Neuronal stem cell (in vitro differentiated cells): ENCODE data around the gene ANKIB1.

ENCODE experiments used
- DNase-seq: peaks from one replicate; pipeline ENCODE4 v3.0.0-alpha.2; 2013; ENCODE audit warnings: low spot score
- H2AFZ ChIP-seq: one replicate; pipeline ENCODE4 v1.6.1; 2013; ENCODE audit warnings: mild to moderate bottlenecking, low read length, inconsistent platforms
- H2AK5ac ChIP-seq: 2 replicates; pipeline ENCODE4 v1.6.1; 2013; ENCODE audit warnings: low read depth, mild to moderate bottlenecking, inconsistent platforms, low read length, moderate library complexity, mixed read lengths
- H2BK120ac ChIP-seq: 2 replicates; pipeline ENCODE4 v1.6.1; 2013; ENCODE audit warnings: low read depth, mild to moderate bottlenecking, inconsistent platforms, low read length, moderate library complexity, mixed read lengths
- H2BK12ac ChIP-seq: one replicate; pipeline ENCODE4 v1.6.1; 2013; ENCODE audit warnings: low read length, inconsistent platforms
- H2BK15ac ChIP-seq: 2 replicates; pipeline ENCODE4 v1.6.1; 2013; ENCODE audit warnings: mild to moderate bottlenecking, low read length, inconsistent platforms, mixed read lengths
- H2BK5ac ChIP-seq: one replicate; pipeline ENCODE4 v1.6.1; 2013; ENCODE audit warnings: inconsistent platforms, mild to moderate bottlenecking, low read length, moderate library complexity
- H3K14ac ChIP-seq: one replicate; pipeline ENCODE4 v1.6.1; 2013; ENCODE audit warnings: low read length, inconsistent platforms
- H3K18ac ChIP-seq: 2 replicates; pipeline ENCODE4 v1.6.1; 2013; ENCODE audit warnings: low read length, inconsistent platforms
- H3K23ac ChIP-seq: 2 replicates; pipeline ENCODE4 v1.6.1; 2013; ENCODE audit warnings: low read depth, mild to moderate bottlenecking, mixed read lengths, low read length, inconsistent platforms; ENCODE audit not compliant: poor library complexity
- H3K27ac ChIP-seq: replicated peaks from 3 replicates; pipeline ENCODE4 v1.5.1; 2013; ENCODE audit warnings: low read length, inconsistent platforms
- H3K27me3 ChIP-seq, 3 experiments: 2 replicates each; pipeline ENCODE4 v1.6.1; 2013; ENCODE audit warnings: low read length in 3 of 3, mild to moderate bottlenecking in 2 of 3, inconsistent platforms in 1 of 3, low read depth in 1 of 3, mixed read lengths in 1 of 3, moderate library complexity in 1 of 3; ENCODE audit not compliant: control insufficient read depth in 3 of 3, insufficient read depth in 3 of 3
- H3K36me3 ChIP-seq, 2 donors: replicated peaks in 1 of 2; 2 replicates each; pipeline ENCODE4 v1.6.1; 2013; ENCODE audit warnings: low read length in 2 of 2; ENCODE audit not compliant: control insufficient read depth in 2 of 2, insufficient read depth in 2 of 2
- H3K4ac ChIP-seq: 2 replicates; pipeline ENCODE4 v1.6.1; 2013; ENCODE audit warnings: inconsistent platforms, mild to moderate bottlenecking, low read length, moderate library complexity
- H3K4me1 ChIP-seq, 2 donors: 1 replicate in 1 of 2; 2 replicates in 1 of 2; pipeline ENCODE4 v1.6.1; 2013; ENCODE audit warnings: low read length in 2 of 2, low read depth in 1 of 2; ENCODE audit not compliant: control insufficient read depth in 2 of 2, insufficient read depth in 1 of 2
- H3K4me2 ChIP-seq: one replicate; pipeline ENCODE4 v1.6.1; 2013; ENCODE audit warnings: mild to moderate bottlenecking, low read length, inconsistent platforms; ENCODE audit not compliant: insufficient read depth, poor library complexity, severe bottlenecking
- H3K4me3 ChIP-seq, 2 donors: 2 replicates each; pipeline ENCODE4 v1.5.1; 2013; ENCODE audit warnings: low read length in 2 of 2, mild to moderate bottlenecking in 2 of 2, inconsistent platforms in 1 of 2, moderate library complexity in 1 of 2
- H3K79me1 ChIP-seq: one replicate; pipeline ENCODE4 v1.6.1; 2013; ENCODE audit warnings: low read depth, mild to moderate bottlenecking, inconsistent platforms, low read length, moderate library complexity
- H3K9ac ChIP-seq: one replicate; pipeline ENCODE4 v1.6.1; 2013; ENCODE audit warnings: mild to moderate bottlenecking, low read depth, low read length, inconsistent platforms; ENCODE audit not compliant: poor library complexity
- H3K9me3 ChIP-seq, 2 donors: replicated peaks in 1 of 2; 2 replicates each; pipeline versions ENCODE3 to v1.6.1; 2013; ENCODE audit warnings: low read length in 2 of 2, mild to moderate bottlenecking in 2 of 2, inconsistent platforms in 1 of 2, low read depth in 1 of 2, mixed read lengths in 1 of 2, moderate library complexity in 1 of 2; ENCODE audit not compliant: control insufficient read depth in 2 of 2, insufficient read depth in 1 of 2
- H4K8ac ChIP-seq: one replicate; pipeline ENCODE4 v1.6.1; 2013; ENCODE audit warnings: low read depth, mild to moderate bottlenecking, inconsistent platforms, low read length, moderate library complexity
- H4K91ac ChIP-seq: one replicate; pipeline ENCODE4 v1.6.1; 2013; ENCODE audit warnings: low read length, low read depth, mild to moderate bottlenecking, inconsistent platforms; ENCODE audit not compliant: poor library complexity
- WGBS, 2 donors: extraction: QIAGEN DNeasy Blood & Tissue Kit; methylation state at CpG; one replicate each; pipeline ENCODE4 v1.1.7; 2013; ENCODE audit warnings: missing lambda C conversion rate in 2 of 2, mixed read lengths in 1 of 2; ENCODE audit not compliant: insufficient read length in 2 of 2, insufficient replicate concordance in 1 of 2; ENCODE audit errors: extremely low coverage in 2 of 2; 5-methylcytosine and 5-hydroxymethylcytosine counted together

The ANKIB1 gene

DNA sequence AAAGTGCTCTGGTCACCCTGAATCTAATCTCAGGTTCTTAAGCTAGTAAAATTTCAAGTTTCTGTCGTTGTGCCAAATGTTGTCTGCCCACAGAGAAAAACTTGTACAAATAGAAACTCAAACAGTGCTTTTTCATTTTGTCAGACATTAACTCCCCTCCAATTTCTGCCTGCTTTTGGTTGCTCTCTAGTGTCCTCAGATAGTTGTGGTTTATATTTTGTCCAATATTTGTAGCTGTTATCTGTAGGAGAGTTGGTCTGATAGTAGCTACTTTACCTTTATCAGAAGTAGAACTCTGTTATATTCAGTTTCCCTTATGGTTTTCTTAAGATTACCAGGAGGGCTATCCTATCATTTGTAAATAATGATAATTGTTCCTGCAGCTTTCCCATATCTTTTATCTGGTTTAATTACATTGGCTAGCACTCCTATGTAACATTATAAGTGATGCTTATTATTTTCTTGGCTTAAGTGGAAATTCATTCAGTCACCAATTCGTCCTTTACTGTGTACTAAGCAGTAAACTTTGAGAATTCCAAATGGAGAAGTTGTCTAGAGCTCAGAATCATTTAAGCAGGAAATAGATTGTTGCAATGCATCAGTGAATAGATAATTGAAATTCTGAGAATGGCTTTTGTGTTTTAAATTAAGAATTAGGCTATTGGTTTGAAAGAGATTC, 91.0 kb downstream of the ANKIB1 start:
- Histone ChIP-seq H3K23ac (no peak overlapping the region), H4K91ac (no peak overlapping the region), H2AFZ (no peak overlapping the region), H3K27ac (no peak overlapping the region), H3K9me3 (peaks cover 0 to 11% of the 10 kb centered on the region in 2 donors), H3K18ac (no peak overlapping the region), H3K9ac (no peak overlapping the region), H3K14ac (no peak overlapping the region), H3K4ac (no peak overlapping the region), H4K8ac (no peak overlapping the region), H2BK5ac (no peak overlapping the region), H3K36me3 (peaks cover 4 to 15% of the 10 kb centered on the region in 2 donors), H3K4me3 (no peak overlapping the region), H2BK120ac (no peak overlapping the region), H2AK5ac (no peak overlapping the region), H3K4me1 (no peaks in the 10 kb centered on the region), H3K79me1 (no peaks in the 10 kb centered on the region), H2BK12ac (no peak overlapping the region), H3K4me2 (no peak overlapping the region), H3K27me3 (no peaks in the 10 kb centered on the region), H2BK15ac (no peak overlapping the region)
- WGBS, 2 donors: no CpG with 5 or more reads among the region's 2 CpGs
- DNase-seq: no peak

DNA sequence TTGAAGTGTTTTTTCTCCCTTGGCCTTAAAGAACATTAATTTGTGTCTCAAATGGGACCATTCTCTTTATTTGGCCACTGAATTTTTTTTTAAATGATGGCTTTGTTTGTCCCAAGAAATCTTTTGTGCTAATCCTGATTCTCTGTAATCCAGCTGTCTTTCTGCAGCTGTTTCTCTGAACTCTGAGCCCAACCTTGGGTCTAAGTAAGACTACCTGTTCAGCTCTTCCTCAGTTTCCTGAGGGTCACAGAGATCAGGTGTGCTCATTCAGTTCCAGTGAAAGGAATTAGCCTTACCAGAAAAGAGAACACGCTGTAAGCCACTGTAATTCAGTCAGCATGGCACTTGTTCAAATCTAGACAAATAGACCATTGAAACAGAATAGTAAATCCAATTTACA, 94.2 kb downstream of the ANKIB1 start:
- Histone ChIP-seq H3K9me3 (peaks cover 0 to 11% of the 10 kb centered on the region in 2 donors), H2BK5ac (no peak overlapping the region), H3K79me1 (no peaks in the 10 kb centered on the region), H3K14ac (no peak overlapping the region), H3K4me1 (no peaks in the 10 kb centered on the region), H2AFZ (no peak overlapping the region), H3K23ac (no peak overlapping the region), H3K18ac (no peak overlapping the region), H4K91ac (no peak overlapping the region), H3K36me3 (peaks cover 0 to 21% of the 10 kb centered on the region in 2 donors), H2BK12ac (no peak overlapping the region), H2AK5ac (no peak overlapping the region), H3K4ac (no peak overlapping the region), H3K4me2 (no peak overlapping the region), H2BK120ac (no peak overlapping the region), H2BK15ac (no peak overlapping the region), H3K27me3 (no peaks in the 10 kb centered on the region), H3K27ac (no peak overlapping the region), H3K9ac (no peak overlapping the region), H4K8ac (no peak overlapping the region), H3K4me3 (no peak overlapping the region)
- WGBS, 2 donors: no CpG with 5 or more reads among the region's 1 CpG
- DNase-seq: no peak

DNA sequence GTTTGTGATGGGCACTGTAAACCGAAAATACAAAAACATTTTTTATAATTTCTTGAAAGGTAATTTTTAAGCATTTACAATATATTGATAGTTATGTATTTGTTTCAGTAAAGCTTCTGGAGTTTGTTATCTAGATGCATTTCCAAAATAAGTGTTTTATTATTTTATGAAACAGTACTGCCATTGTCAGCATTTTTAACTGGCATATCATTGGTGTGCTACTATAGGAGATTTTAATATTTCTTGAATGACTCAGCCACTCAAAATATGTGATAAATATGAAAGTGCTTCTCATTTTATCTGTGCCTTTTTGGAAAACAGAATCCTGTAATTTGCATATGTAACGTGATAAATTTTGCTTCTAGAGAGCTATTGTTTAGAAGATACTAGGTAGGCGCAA, 97.9 kb downstream of the ANKIB1 start:
- H2BK15ac ChIP-seq: no peak overlapping the region
- no peak overlapping the region for H2BK120ac ChIP-seq
- no peak overlapping the region for H2AFZ ChIP-seq
- H3K23ac ChIP-seq: no peak overlapping the region
- no peak overlapping the region for H3K4me3 ChIP-seq
- DNase-seq: no peak
- no peak overlapping the region for H4K8ac ChIP-seq
- no peak overlapping the region for H3K14ac ChIP-seq
- H2BK5ac ChIP-seq: no peak overlapping the region
- no peak overlapping the region for H3K4me2 ChIP-seq
- no peaks in the 10 kb centered on the region for H3K4me1 ChIP-seq
- H2BK12ac ChIP-seq: no peak overlapping the region
- H3K18ac ChIP-seq: no peak overlapping the region
- H3K27me3 ChIP-seq: no peaks in the 10 kb centered on the region
- no peak overlapping the region for H4K91ac ChIP-seq
- WGBS, 2 donors: no CpG with 5 or more reads among the region's 3 CpGs
- no peaks in the 10 kb centered on the region for H3K79me1 ChIP-seq
- H3K9ac ChIP-seq: no peak overlapping the region
- no peaks in the 10 kb centered on the region for H3K9me3 ChIP-seq
- H3K27ac ChIP-seq: no peak overlapping the region
- H3K36me3 ChIP-seq: peaks cover 0 to 58% of the 10 kb centered on the region in 2 donors
- H3K4ac ChIP-seq: no peak overlapping the region
- H2AK5ac ChIP-seq: no peak overlapping the region

DNA sequence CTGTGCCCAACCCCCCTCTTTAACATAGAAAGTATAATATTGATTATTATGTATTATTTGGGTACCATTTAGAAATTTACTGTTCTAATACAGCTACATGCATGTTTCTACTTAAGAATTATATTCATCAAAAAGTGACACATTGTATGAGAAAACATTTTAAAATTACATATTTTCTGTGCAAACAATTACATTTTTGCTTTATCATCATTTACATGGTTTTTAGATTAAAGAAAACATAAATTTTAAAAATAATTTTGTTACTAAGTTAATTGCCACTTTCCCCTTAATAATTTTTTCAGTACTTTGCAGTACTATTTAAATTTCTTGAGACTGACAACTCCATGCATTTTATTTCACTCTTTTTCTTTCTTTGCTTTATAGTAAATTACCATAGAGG, 106.2 kb downstream of the ANKIB1 start:
- Histone ChIP-seq H2BK120ac (no peak overlapping the region), H2BK12ac (no peak overlapping the region), H2AFZ (no peak overlapping the region), H3K9me3 (no peaks in the 10 kb centered on the region), H3K4me1 (peaks cover 0 to 1% of the 10 kb centered on the region in 2 donors), H4K8ac (no peak overlapping the region), H3K27me3 (no peaks in the 10 kb centered on the region), H3K79me1 (no peaks in the 10 kb centered on the region), H3K9ac (no peak overlapping the region), H3K27ac (no peak overlapping the region), H2AK5ac (no peak overlapping the region), H3K4me3 (no peak overlapping the region), H3K14ac (no peak overlapping the region), H3K18ac (no peak overlapping the region), H3K23ac (no peak overlapping the region), H2BK5ac (no peak overlapping the region), H3K36me3 (peaks cover 0 to 93% of the 10 kb centered on the region in 2 donors), H4K91ac (no peak overlapping the region), H2BK15ac (no peak overlapping the region), H3K4ac (no peak overlapping the region), H3K4me2 (no peak overlapping the region)
- no peak for DNase-seq
